Astrocyte (in vitro differentiated cells and primary cell): Measurements from ENCODE around the gene VAV2.

Source experiments
- EZH2 ChIP-seq: IDR thresholded peaks from 2 replicates; pipeline ENCODE4 v1.6.1; 2012; ENCODE audit warnings: mild to moderate bottlenecking, low read length, inconsistent platforms; ENCODE audit not compliant: insufficient read depth
- TF ChIP-seq, protein P1 (sequence below): IDR thresholded peaks from 2 replicates; pipeline ENCODE4 v1.5.1; 2011; ENCODE audit warnings: low read depth, mild to moderate bottlenecking, inconsistent platforms, low read length, moderate library complexity; ENCODE audit not compliant: insufficient read depth

DNA sequence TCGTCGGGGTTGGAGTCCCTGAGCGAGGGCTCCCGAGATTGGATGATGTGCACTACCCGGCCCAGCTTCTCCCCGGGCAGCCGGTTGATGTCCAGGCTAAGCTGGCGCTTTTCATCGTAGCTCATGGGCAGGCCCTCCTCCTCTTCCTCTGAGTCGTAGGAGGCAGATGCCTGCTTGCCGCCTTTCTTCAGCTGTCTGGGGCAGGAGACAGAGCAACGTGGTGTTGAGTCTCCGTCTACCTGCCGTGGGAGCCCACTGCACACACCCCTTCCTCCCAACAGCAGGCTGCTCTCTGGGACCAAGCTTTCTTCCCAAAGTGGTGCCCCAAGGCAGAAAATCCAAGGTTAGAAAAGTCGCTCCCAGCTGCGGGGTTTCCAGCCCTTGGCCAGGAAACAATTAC, 44.0 kb upstream of the VAV2 start:
- TF ChIP-seq, protein P1, sequence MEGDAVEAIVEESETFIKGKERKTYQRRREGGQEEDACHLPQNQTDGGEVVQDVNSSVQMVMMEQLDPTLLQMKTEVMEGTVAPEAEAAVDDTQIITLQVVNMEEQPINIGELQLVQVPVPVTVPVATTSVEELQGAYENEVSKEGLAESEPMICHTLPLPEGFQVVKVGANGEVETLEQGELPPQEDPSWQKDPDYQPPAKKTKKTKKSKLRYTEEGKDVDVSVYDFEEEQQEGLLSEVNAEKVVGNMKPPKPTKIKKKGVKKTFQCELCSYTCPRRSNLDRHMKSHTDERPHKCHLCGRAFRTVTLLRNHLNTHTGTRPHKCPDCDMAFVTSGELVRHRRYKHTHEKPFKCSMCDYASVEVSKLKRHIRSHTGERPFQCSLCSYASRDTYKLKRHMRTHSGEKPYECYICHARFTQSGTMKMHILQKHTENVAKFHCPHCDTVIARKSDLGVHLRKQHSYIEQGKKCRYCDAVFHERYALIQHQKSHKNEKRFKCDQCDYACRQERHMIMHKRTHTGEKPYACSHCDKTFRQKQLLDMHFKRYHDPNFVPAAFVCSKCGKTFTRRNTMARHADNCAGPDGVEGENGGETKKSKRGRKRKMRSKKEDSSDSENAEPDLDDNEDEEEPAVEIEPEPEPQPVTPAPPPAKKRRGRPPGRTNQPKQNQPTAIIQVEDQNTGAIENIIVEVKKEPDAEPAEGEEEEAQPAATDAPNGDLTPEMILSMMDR, result no peak
- TF ChIP-seq EZH2, result no peak
